Trophoblast cell (in vitro differentiated cells and primary cell): Measurements from ENCODE around the gene MRPL32.

Experiments used
- DNase-seq, 2 donors: peaks; one replicate each; pipeline ENCODE4 v3.0.0-alpha.2; 2016
- H2AFZ ChIP-seq: 2 replicates; pipeline ENCODE4 v1.6.1; 2013; ENCODE audit warnings: low read length, moderate library complexity, mild to moderate bottlenecking; ENCODE audit not compliant: insufficient read depth, poor library complexity
- H2AK5ac ChIP-seq: 2 replicates; pipeline ENCODE4 v1.6.1; 2013; ENCODE audit warnings: mild to moderate bottlenecking, low read length
- H2BK120ac ChIP-seq: 2 replicates; pipeline ENCODE4 v1.6.1; 2013; ENCODE audit warnings: low read length, mild to moderate bottlenecking, moderate library complexity; ENCODE audit not compliant: insufficient read depth, poor library complexity
- H2BK12ac ChIP-seq: 2 replicates; pipeline ENCODE4 v1.6.1; 2013; ENCODE audit warnings: mild to moderate bottlenecking, low read length, moderate library complexity
- H2BK5ac ChIP-seq: 2 replicates; pipeline ENCODE4 v1.6.1; 2013; ENCODE audit warnings: low read length, low read depth, moderate library complexity, mild to moderate bottlenecking; ENCODE audit not compliant: poor library complexity
- H3K14ac ChIP-seq: 2 replicates; pipeline ENCODE4 v1.6.1; 2013; ENCODE audit warnings: mild to moderate bottlenecking, low read length
- H3K18ac ChIP-seq: 2 replicates; pipeline ENCODE4 v1.6.1; 2013; ENCODE audit warnings: mild to moderate bottlenecking, low read length
- H3K23ac ChIP-seq: 2 replicates; pipeline ENCODE4 v1.6.1; 2013; ENCODE audit warnings: low read length
- H3K27ac ChIP-seq: 2 replicates; pipeline ENCODE4 v1.5.1; 2013; ENCODE audit warnings: low read depth, mild to moderate bottlenecking, inconsistent platforms, low read length, moderate library complexity
- H3K27me3 ChIP-seq: 2 replicates; pipeline ENCODE4 v1.6.1; 2013; ENCODE audit warnings: inconsistent platforms, mild to moderate bottlenecking, low read length, moderate library complexity; ENCODE audit not compliant: insufficient read depth
- H3K36me3 ChIP-seq, 2 experiments: 1 replicate in 1 of 2; 2 replicates in 1 of 2; pipeline ENCODE4 v1.6.1; 2013; ENCODE audit warnings: low read length in 2 of 2, mild to moderate bottlenecking in 2 of 2, moderate library complexity in 1 of 2; ENCODE audit not compliant: insufficient read depth in 2 of 2, control insufficient read depth in 1 of 2
- H3K4ac ChIP-seq: 2 replicates; pipeline ENCODE4 v1.6.1; 2013; ENCODE audit warnings: low read depth, mild to moderate bottlenecking, low read length, moderate library complexity
- H3K4me1 ChIP-seq, 2 experiments: 1 replicate in 1 of 2; 2 replicates in 1 of 2; pipeline ENCODE4 v1.6.1; 2013; ENCODE audit warnings: low read length in 2 of 2, mild to moderate bottlenecking in 2 of 2, moderate library complexity in 1 of 2; ENCODE audit not compliant: insufficient read depth in 2 of 2, control insufficient read depth in 1 of 2
- H3K4me2 ChIP-seq: 2 replicates; pipeline ENCODE4 v1.6.1; 2013; ENCODE audit warnings: inconsistent platforms, mild to moderate bottlenecking, low read length, moderate library complexity
- H3K4me3 ChIP-seq: 2 replicates; pipeline ENCODE4 v1.5.1; 2013; ENCODE audit warnings: mild to moderate bottlenecking, low read depth, low read length, inconsistent platforms
- H3K79me1 ChIP-seq: one replicate; pipeline ENCODE4 v1.6.1; 2013; ENCODE audit warnings: low read length
- H3K79me2 ChIP-seq: 2 replicates; pipeline ENCODE4 v1.6.1; 2013; ENCODE audit warnings: low read length, mild to moderate bottlenecking; ENCODE audit not compliant: control insufficient read depth, insufficient read depth, poor library complexity
- H3K9ac ChIP-seq: 2 replicates; pipeline ENCODE4 v1.6.1; 2013; ENCODE audit warnings: mild to moderate bottlenecking, low read length
- H3K9me3 ChIP-seq: 2 replicates; pipeline ENCODE4 v1.6.1; 2013; ENCODE audit warnings: low read depth, mild to moderate bottlenecking, control low read depth, inconsistent platforms, low read length; ENCODE audit not compliant: insufficient read depth
- H4K12ac ChIP-seq: 2 replicates; pipeline ENCODE4 v1.6.1; 2013; ENCODE audit warnings: low read depth, mild to moderate bottlenecking, low read length, moderate library complexity
- H4K8ac ChIP-seq: 2 replicates; pipeline ENCODE4 v1.6.1; 2013; ENCODE audit warnings: low read depth, mild to moderate bottlenecking, low read length, moderate library complexity
- H4K91ac ChIP-seq: one replicate; pipeline ENCODE4 v1.6.1; 2013; ENCODE audit warnings: low read depth, mild to moderate bottlenecking, low read length, moderate library complexity
- WGBS: extraction: QIAGEN DNeasy Blood & Tissue Kit; methylation state at CpG from one replicate; pipeline ENCODE4 v1.1.7; 2013; ENCODE audit warnings: missing lambda C conversion rate; ENCODE audit not compliant: insufficient read length, insufficient coverage; ENCODE audit errors: extremely low coverage; 5-methylcytosine and 5-hydroxymethylcytosine counted together

MRPL32 gene

DNA sequence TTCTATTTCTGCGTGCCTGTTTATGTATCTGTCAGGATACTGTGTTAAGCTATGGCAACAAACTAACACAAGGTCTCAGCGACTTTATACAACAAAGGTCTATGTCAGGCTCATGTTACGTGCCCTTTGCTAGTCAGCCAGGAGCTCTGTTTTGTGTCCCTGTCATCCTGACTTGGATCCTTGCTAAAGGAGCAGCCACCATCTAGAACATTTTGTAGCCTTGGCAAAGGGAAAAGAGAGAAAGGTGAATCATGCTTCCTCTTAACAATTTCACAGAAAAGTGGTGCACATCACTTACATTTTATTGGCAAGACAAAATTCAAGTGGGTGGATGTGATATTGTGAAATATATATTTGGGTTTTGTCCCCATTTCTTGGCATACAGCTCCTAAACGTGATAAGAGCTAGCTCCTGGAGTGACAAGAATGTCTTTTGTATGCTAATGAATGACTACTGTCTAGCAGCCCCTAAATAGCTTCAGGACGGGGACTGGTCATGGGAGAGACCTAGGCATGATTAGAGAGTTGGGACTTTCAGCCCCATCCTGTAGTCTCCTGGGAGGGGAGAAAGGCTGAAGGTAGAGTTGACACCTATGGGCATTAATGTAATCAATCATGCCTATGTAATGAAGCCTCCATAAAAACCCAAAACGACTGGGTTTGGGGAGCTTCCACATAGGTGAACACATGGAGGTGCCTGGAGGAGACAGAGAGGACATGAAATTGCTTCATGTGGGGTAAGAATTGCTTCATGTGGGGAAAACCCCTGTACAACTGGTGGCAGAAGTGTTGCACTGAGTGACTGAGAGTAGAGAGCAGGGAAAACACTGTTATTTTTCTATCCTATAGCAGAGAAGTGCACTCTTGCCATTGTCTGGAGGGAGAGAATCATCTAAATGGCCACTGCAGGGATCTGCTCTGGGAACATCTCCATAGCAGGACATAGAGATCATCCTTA lies 33.0 kb downstream of the MRPL32 start:
- Histone ChIP-seq H3K4me1 (peaks cover 5 to 8% of the 10 kb centered on the region in 2 experiments), H3K4me2 (peak overlapping the region; percentile 21), H3K27ac (peak overlapping the region; percentile 43), H3K14ac (no peak overlapping the region), H2BK5ac (no peak overlapping the region), H3K79me2 (no peaks in the 10 kb centered on the region), H3K4me3 (no peak overlapping the region), H3K9me3 (no peaks in the 10 kb centered on the region), H3K9ac (no peak overlapping the region), H4K12ac (no peak overlapping the region), H2AFZ (no peak overlapping the region), H4K91ac (no peak overlapping the region), H3K4ac (no peak overlapping the region), H2BK120ac (no peak overlapping the region), H3K36me3 (no peaks in the 10 kb centered on the region), H3K23ac (no peak overlapping the region), H4K8ac (no peak overlapping the region), H3K18ac (no peak overlapping the region), H2BK12ac (peak overlapping the region; percentile 8), H2AK5ac (no peak overlapping the region), H3K27me3 (no peaks in the 10 kb centered on the region), H3K79me1 (no peaks in the 10 kb centered on the region)
- no CpG with 5 or more reads among the region's 6 CpGs for WGBS
- no peak for DNase-seq

DNA sequence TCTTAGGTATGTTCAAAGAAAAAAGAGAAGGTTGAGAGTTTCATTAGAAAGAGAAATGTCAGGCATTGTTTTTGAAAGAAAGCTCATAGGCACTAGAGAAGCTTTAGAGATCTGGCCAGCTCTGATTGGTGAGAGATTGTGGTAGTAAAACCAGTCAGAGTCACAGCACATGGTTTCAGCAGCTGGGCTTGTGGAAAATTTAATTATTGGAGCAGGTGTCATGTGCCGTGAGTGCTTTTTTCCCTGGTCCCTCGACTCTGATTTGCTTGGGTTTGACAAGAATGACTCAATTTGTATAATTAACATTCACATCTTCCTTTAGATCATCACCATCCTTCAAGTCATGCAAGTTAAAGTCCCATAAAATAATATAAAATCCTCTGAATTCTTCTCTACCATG lies 35.2 kb downstream of the MRPL32 start:
- no peak overlapping the region for H2AK5ac ChIP-seq
- H3K27ac ChIP-seq = no peak overlapping the region
- WGBS = no CpG with 5 or more reads among the region's 2 CpGs

DNA sequence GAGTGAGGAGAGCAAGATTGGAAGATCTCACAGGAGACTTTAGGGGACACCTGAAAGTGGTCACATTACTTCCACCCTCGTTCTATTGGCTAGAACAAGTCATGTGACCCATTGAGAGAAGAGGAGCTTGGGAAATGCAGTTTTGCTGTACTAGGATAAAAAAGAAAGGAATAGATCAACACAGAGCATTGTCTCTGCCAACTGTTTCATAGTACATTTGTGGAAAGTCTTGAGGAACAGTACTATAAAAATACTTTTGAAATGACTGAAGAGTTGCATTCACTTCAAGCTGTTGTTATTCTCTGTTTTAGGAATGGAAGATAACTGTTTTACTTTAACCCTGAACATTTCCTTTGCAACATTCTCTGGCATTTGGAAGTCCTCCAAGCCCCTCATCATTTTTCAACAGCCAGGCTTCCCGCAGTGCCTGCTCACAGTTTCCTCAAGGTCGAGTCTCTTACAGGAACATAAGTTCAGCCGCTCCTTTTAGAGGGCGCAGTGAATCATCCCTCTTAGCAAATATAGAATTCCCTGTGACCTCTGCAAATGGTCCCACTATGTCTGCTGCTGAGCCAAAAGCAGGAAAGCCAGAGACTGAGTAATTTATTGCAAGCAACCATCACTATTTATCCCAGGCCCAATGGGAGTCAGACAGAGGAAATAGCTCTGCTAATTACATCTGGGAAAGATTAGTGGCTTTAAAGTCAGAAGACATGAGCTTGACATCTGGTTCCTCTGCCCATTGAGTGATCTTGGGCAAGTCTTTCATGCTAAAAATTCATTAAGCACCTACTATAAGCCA lies 40.7 kb downstream of the MRPL32 start:
- Histone ChIP-seq H2AFZ (no peak overlapping the region), H3K14ac (no peak overlapping the region), H4K12ac (no peak overlapping the region), H4K8ac (no peak overlapping the region), H4K91ac (no peak overlapping the region), H3K9ac (no peak overlapping the region), H2BK12ac (no peak overlapping the region), H3K4me3 (no peak overlapping the region), H3K18ac (no peak overlapping the region), H3K79me1 (no peaks in the 10 kb centered on the region), H3K23ac (no peak overlapping the region), H3K79me2 (no peaks in the 10 kb centered on the region), H2BK120ac (no peak overlapping the region), H2BK5ac (no peak overlapping the region), H3K27me3 (no peaks in the 10 kb centered on the region), H2AK5ac (no peak overlapping the region), H3K4me1 (no peaks in the 10 kb centered on the region), H3K4ac (no peak overlapping the region), H3K4me2 (no peak overlapping the region), H3K36me3 (no peaks in the 10 kb centered on the region), H3K9me3 (no peaks in the 10 kb centered on the region), H3K27ac (no peak overlapping the region)
- WGBS = no CpG with 5 or more reads among the region's 5 CpGs
- DNase-seq = no peak

More for the DNA sequence above, 35.2 kb downstream of the MRPL32 start:
- Histone ChIP-seq H4K12ac (no peak overlapping the region), H3K9ac (no peak overlapping the region), H3K18ac (no peak overlapping the region), H3K23ac (no peak overlapping the region), H2BK120ac (no peak overlapping the region), H4K8ac (no peak overlapping the region), H3K4ac (no peak overlapping the region), H3K4me2 (no peak overlapping the region), H3K9me3 (no peaks in the 10 kb centered on the region), H3K4me3 (no peak overlapping the region), H2AFZ (no peak overlapping the region), H3K79me2 (no peaks in the 10 kb centered on the region), H3K36me3 (no peaks in the 10 kb centered on the region), H3K14ac (no peak overlapping the region), H2BK5ac (no peak overlapping the region), H4K91ac (no peak overlapping the region), H3K79me1 (no peaks in the 10 kb centered on the region), H2BK12ac (no peak overlapping the region), H3K27me3 (no peaks in the 10 kb centered on the region), H3K4me1 (peaks cover 5 to 8% of the 10 kb centered on the region in 2 experiments)
- no peak for DNase-seq

DNA sequence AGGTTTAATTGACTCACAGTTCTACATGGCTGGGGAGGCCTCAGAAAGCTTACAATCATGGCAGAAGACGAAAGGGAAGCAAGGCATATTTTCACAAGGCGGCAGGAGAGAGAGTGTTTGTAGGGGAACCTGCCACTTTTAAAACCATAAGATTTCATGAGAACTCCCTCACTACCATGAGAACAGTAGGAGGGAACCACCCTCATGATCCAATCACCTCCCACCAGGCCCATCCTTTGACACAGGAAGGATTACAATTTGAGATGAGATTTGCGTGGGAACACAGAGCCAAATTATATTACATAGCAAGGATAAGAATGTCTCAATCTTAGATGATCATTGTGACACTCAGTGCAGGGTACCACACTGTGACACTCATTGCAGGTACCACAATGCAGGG lies 44.2 kb downstream of the MRPL32 start:
- Histone ChIP-seq H3K4me2 (no peak overlapping the region), H2AK5ac (no peak overlapping the region), H3K79me2 (no peaks in the 10 kb centered on the region), H3K4ac (no peak overlapping the region), H3K4me3 (no peak overlapping the region), H3K9me3 (no peaks in the 10 kb centered on the region), H4K8ac (no peak overlapping the region), H3K14ac (no peak overlapping the region), H3K79me1 (no peaks in the 10 kb centered on the region), H3K27me3 (no peaks in the 10 kb centered on the region), H2BK12ac (no peak overlapping the region), H3K9ac (no peak overlapping the region), H2AFZ (no peak overlapping the region), H3K23ac (no peak overlapping the region), H3K27ac (no peak overlapping the region), H3K18ac (no peak overlapping the region), H4K91ac (no peak overlapping the region), H3K36me3 (no peaks in the 10 kb centered on the region), H2BK5ac (no peak overlapping the region), H2BK120ac (no peak overlapping the region), H4K12ac (no peak overlapping the region), H3K4me1 (no peaks in the 10 kb centered on the region)
- WGBS = no CpG with 5 or more reads among the region's 3 CpGs
- no peak for DNase-seq
